SK-N-MC (cell line): ENCODE results near the gene CXCR6.

ENCODE experiments used
- EZH2 ChIP-seq: fragments of 200-600 bp; sonication (generic); IDR thresholded peaks from one replicate; pipeline ENCODE4 v1.6.1; 2017; ENCODE audit warnings: antibody characterized with exemption
- FOXP2 ChIP-seq: optimal IDR thresholded peaks from 2 replicates; pipeline ENCODE3; 2011; ENCODE audit warnings: mild to moderate bottlenecking, moderate library complexity; ENCODE audit not compliant: insufficient read depth; ENCODE audit errors: extremely low read length, control extremely low read depth
- POLR2AphosphoS5 ChIP-seq: IDR thresholded peaks from 2 replicates; pipeline ENCODE4 v1.6.1; 2012; ENCODE audit warnings: mild to moderate bottlenecking, low read depth, low read length, borderline replicate concordance

DNA sequence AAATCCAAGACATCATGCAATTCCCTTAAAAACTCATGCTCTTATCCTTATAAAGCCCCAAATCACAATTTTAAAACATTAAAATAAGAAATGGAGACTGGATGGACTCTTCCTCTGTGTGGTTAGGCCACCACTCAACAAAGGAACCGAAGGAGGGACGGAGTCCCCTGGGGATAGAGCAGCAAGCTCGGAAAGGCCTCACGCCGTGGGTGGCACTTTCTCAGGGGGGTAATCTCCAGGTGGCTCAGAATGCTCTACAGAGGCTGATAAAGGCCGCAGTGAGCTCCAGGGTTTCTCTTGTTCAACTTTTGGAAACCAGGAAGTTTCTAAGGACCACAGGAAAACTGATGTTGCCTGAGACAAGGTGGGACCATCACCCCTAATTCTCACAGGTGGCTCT, 33.7 kb upstream of the CXCR6 start:
- no peak for TF ChIP-seq POLR2AphosphoS5
- no peak for TF ChIP-seq FOXP2
- no peak for TF ChIP-seq EZH2
